NCI-H1105 (cell line): ENCODE results near the gene CTSW.

Experiments
- DNase-seq: peaks from one replicate; lab custom pipeline; 2025; lab: John Stamatoyannopoulos, UW

The CTSW gene

DNA sequence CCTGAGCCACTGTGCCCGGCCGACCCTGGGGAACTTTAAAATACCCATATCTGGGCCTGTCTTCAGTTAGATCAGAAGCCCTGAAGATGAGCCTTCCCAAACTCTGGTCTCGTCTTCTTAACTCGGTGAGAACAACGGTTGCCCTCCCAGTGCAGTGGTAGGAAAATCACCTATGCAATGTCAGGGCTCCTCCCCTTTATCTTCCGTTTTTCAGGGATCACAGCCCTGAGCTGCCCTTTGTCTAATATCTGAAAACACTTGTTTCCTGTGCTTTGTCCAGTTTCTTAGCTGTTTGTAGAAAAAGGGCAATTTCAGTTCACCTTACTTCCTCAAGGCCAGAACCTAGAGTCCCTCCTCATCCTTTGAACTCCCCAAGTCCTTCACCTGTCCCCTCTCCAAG lies 49.0 kb downstream of the CTSW start:
- DNase-seq = no peak

DNA sequence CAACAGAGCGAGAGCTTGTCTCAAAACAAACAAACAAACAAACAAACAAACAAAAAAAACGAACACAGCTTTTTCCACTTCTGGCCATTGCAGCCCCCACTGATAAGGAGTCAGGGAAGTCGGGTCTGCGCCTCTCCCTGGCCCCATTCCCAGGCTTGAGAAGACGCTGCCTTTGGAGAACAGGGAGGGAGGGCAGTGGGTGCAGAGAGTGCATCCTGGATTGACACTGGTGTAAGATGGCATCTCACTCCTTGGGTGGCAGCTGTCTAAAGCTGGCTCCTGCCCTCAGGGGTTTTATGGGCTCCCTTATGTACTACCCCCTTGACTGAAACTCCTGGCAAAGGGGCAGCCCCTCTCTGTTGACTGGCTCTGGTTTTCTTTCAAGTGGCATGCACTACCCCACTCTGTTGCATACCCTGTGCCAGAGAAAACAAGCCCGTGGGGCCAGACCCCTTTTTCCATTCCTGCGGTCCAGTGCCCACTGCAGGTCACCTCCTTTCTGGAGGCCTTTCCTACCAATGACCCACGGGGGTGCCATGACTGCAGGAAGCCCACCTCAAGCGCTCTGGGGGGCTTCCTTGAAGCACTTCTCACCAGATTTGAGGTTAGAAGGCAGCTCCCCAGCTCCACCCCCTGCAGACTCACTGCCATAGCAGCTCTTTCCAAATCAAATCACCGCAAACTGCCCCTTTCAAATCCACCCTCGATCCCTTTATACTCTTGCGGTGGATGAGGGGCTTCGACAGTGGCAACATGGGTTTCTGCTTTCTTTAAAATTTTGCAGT lies 52.3 kb downstream of the CTSW start:
- DNase-seq = no peak

DNA sequence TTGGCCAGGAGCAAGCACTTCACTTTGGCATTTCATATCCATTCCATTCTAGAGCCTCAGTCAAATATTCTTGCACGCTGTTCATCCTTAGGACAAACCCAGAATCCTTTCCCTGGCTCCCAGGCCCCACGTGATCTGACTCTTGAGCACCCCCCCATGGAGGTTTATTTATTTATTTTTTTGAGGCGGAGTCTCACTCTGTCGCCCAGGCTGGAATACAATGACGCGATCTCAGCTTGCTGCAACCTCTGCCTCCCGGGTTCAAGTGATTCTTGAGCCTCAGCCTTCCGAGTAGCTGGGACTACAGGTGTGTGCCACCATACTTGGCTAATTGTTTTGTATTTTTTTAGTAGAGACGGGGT lies 52.9 kb downstream of the CTSW start:
- DNase-seq = no peak
